Thoracic aorta (tissue), 2 donors: ENCODE results near the gene CIDEB. TPM values are rescaled to one million over a fixed set of nuclear protein-coding genes. Genes with fewer than 3 reads are reported as not detected.

Experiments used
- ATAC-seq: fragments of 150-250 bp; one replicate; pipeline ENCODE4 v1.8.0; 2017; ENCODE audit warnings: low read depth; ENCODE audit not compliant: insufficient number of reproducible peaks, low FRiP score
- DNase-seq: peaks from one replicate; pipeline ENCODE4 v3.0.0-alpha.2; 2020; ENCODE audit warnings: low spot score
- H3K27ac ChIP-seq, 2 donors: fragments of 200-600 bp; sonication (generic); 1 replicate in 1 of 2; 2 replicates in 1 of 2; pipeline ENCODE4 v1.5.1; 2016; ENCODE audit warnings: mild to moderate bottlenecking in 2 of 2, moderate library complexity in 2 of 2
- H3K27me3 ChIP-seq: fragments of 200-600 bp; sonication (generic); replicated peaks from 2 replicates; pipeline ENCODE4 v1.6.0; 2016; ENCODE audit warnings: mild to moderate bottlenecking; ENCODE audit not compliant: insufficient read depth
- H3K36me3 ChIP-seq: fragments of 200-600 bp; sonication (generic); one replicate; pipeline ENCODE4 v1.5.1; 2016
- H3K4me1 ChIP-seq, 2 donors: fragments of 200-600 bp; sonication (generic); 1 replicate in 1 of 2; 2 replicates in 1 of 2; pipeline versions ENCODE4 v1.5.1 to v1.6.0; 2016; ENCODE audit warnings: low read depth in 2 of 2, mild to moderate bottlenecking in 1 of 2; ENCODE audit not compliant: control insufficient read depth in 1 of 2
- H3K4me3 ChIP-seq: fragments of 200-600 bp; sonication (generic); 2 replicates; pipeline ENCODE4 v1.5.1; 2016; ENCODE audit warnings: mild to moderate bottlenecking
- H3K9me3 ChIP-seq: fragments of 200-600 bp; sonication (generic); 2 replicates; pipeline ENCODE4 v1.5.1; 2016
- total RNA-seq, 2 donors: library from RNA; depleted of rRNA; stranded (reverse); fragments of >200 nt; gene quantifications; one replicate each; pipeline versions ENCODE4 v1.1.0 to v1.2.3, GENCODE V29; 2016
- TF ChIP-seq, protein P1 (sequence below): fragments of 200-600 bp; sonication (generic); IDR thresholded peaks from one replicate; pipeline ENCODE4 v1.5.1; 2019; ENCODE audit warnings: antibody characterized with exemption

CIDEB gene
- total RNA-seq, 2 donors from 2014 or later, result 10.9 to 17.3 TPM

DNA sequence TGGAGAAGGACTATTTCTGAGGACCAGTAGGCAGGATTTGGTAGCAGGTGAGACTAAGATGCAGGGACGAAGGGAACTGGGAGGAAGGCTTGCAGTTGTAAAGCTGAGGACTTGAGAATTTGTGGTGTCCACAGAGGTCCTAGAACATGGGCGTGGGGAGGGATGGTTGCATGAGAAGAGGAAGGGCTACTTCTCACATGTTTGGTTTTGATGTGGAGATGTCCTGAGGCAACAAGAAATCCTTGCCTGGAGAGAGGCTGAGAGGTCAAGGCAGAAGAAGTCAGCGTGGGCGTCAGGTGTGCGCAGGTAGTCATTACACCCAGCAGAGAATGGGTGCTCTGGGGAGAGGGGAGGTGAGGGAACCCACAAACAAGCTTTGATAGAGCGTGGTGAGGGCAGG lies 30.7 kb downstream of the CIDEB start:
- ATAC-seq (no peak), DNase-seq (no peak)
- Histone ChIP-seq H3K27me3 (no peaks in the 10 kb centered on the region), H3K4me1 (peaks cover 0 to under 1% of the 10 kb centered on the region in 2 donors), H3K9me3 (no peaks in the 10 kb centered on the region), H3K27ac (no peak overlapping the region), H3K4me3 (no peak overlapping the region), H3K36me3 (no peaks in the 10 kb centered on the region)
- TF ChIP-seq, protein P1, sequence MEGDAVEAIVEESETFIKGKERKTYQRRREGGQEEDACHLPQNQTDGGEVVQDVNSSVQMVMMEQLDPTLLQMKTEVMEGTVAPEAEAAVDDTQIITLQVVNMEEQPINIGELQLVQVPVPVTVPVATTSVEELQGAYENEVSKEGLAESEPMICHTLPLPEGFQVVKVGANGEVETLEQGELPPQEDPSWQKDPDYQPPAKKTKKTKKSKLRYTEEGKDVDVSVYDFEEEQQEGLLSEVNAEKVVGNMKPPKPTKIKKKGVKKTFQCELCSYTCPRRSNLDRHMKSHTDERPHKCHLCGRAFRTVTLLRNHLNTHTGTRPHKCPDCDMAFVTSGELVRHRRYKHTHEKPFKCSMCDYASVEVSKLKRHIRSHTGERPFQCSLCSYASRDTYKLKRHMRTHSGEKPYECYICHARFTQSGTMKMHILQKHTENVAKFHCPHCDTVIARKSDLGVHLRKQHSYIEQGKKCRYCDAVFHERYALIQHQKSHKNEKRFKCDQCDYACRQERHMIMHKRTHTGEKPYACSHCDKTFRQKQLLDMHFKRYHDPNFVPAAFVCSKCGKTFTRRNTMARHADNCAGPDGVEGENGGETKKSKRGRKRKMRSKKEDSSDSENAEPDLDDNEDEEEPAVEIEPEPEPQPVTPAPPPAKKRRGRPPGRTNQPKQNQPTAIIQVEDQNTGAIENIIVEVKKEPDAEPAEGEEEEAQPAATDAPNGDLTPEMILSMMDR, result no peak

DNA sequence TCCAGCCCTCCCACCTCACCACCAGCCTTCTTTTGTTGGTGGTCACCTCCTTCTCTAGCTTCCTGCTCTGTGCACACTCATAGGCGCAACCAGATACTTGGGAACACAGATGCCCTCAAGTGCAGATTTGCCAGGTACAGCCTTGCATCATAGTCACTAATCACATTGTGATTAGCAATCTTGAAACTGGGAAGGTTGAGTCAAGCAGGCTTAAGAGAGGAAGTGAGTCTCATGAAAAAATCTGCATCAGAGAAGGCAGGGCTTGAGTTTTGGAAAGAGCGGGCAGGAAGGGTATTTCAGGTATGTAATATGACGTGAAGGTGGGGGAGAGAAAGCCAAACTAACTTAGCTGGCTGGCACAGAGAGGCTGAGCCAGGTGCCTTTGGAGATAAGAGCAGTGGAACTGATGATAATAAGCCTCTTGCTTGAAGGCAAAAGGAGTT lies 33.7 kb downstream of the CIDEB start:
- peak overlapping the region in 1 of 2 donors; percentile 6 for H3K27ac ChIP-seq

DNA sequence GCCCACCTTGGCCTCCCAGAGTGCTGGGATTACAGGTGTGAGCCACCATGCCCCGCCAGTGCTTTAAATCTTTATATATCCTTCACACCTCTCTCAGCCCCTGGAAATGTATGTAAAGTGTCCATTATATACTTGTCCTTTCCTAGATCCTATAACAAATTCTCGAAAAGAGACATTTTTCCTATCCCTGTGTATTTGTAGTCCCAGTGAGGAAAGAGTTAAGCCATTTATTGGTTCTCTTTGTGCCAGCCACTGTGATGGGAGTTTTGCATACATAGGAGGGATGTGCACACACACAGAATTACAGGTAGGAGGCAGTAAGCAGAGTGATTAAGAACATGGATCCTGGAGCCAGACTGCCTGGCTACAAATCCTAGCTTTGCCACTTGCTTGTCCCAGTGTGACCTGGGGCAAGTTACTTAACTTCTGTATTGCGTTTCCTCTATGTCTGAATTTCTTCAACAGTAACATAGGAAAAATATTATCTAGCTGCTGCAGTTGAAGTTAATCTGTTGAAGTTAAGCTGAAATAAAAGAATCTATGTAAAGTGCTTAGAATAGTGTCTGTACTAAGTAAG lies 34.3 kb downstream of the CIDEB start:
- H3K4me3 ChIP-seq, result no peak overlapping the region
- DNase-seq (no peak), ATAC-seq (no peak)
- H3K27me3 ChIP-seq, result no peaks in the 10 kb centered on the region
- TF ChIP-seq, protein P1, result no peak
- H3K4me1 ChIP-seq, result peaks cover 3 to 9% of the 10 kb centered on the region in 2 donors
- peak overlapping the region in 1 of 2 donors; percentile 6 for H3K27ac ChIP-seq
- no peaks in the 10 kb centered on the region for H3K9me3 ChIP-seq
- H3K36me3 ChIP-seq, result no peaks in the 10 kb centered on the region

More for the DNA sequence above, 33.7 kb downstream of the CIDEB start:
- Histone ChIP-seq H3K27me3 (no peaks in the 10 kb centered on the region), H3K4me1 (peaks cover 3 to 9% of the 10 kb centered on the region in 2 donors), H3K36me3 (no peaks in the 10 kb centered on the region), H3K4me3 (no peak overlapping the region), H3K9me3 (no peaks in the 10 kb centered on the region)
- ATAC-seq, result no peak
- no peak for DNase-seq
- TF ChIP-seq, protein P1, result no peak

DNA sequence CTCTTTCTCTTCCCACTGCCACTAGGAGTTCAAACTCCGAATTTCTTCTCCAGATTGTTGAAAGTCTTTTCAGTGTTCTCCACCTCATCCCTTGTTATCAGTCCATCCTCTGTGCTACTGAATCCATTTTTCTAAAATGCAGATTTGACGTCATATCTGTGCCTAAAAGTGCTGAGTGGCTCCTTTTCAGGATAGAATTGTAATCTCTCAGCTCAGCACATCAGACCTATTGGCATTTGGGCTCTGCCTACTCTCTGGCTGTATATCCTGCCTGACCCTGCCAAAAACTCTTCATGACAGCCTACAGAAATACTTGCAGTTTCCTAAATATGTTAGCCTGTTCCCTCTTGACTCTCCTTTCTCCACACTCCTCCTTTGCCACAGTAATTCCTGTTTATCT lies 35.3 kb downstream of the CIDEB start:
- TF ChIP-seq, protein P1, result no peak
- ATAC-seq (no peak), DNase-seq (no peak)
- Histone ChIP-seq H3K36me3 (no peaks in the 10 kb centered on the region), H3K4me1 (peaks cover 3 to 9% of the 10 kb centered on the region in 2 donors), H3K27ac (no peak overlapping the region), H3K27me3 (no peaks in the 10 kb centered on the region), H3K4me3 (no peak overlapping the region), H3K9me3 (no peaks in the 10 kb centered on the region)

DNA sequence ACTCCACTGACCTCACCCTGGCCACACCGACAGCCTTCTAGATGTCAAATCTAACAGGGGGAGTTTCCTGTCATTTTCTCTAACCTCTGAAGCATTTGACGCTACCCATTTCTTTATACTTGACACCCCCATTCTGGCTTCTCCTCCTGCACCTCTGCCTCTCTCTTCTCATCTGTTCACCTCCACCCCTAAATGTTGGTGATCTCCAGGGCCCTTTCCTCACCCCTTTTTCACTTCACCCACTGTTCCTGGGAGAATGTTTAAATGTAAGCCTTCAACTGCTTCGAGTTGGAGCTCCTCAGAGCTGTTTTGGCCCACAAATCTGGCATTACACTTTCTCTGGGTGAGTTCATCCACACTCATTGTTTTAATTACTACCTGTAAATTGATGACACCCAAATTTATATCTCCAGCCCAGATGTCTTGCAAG lies 35.9 kb downstream of the CIDEB start:
- H3K27me3 ChIP-seq, result no peaks in the 10 kb centered on the region
- peak overlapping the region; percentile 79 for H3K4me3 ChIP-seq
- H3K27ac ChIP-seq, result peak overlapping the region; percentile 94 to 95
- ATAC-seq (no peak), DNase-seq (no peak)
- H3K4me1 ChIP-seq, result peaks cover 3 to 9% of the 10 kb centered on the region in 2 donors
- no peaks in the 10 kb centered on the region for H3K9me3 ChIP-seq
- H3K36me3 ChIP-seq, result peaks cover under 1% of the 10 kb centered on the region
- TF ChIP-seq, protein P1, result no peak
